Measurements from ENCODE around the gene SIMC1.

The SIMC1 gene

GRCh38 chr5:176389135-176390123, 151.2 kb downstream of the SIMC1 start:
- DNase-seq = no peak

DNA sequence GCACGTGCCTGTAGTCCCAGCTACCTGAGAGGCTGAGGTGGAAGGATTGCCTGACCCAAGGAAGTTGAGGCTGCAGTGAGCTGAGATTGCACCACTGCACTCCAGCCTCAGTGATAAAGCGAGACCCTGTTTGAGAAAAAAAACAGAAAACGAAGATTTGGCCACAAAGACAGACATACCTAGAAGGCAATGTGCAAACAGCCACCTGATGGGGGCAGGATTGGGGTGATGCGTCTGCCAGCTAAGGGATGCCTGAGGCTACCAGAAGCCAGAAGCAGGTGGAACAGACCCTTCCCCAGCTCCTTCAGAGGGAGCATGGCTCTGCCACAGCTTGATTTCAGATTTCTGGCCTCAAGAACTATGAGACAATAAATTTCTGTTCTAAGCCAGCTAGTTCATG, 153.3 kb downstream of the SIMC1 start:
- DNase-seq = no peak

- no peak for DNase-seq
Measured at GRCh38 chr5:176391999-176392398, 153.8 kb downstream of the SIMC1 start.

- DNase-seq = no peak
Measured at GRCh38 chr5:176392526-176392925, 154.3 kb downstream of the SIMC1 start.

DNA sequence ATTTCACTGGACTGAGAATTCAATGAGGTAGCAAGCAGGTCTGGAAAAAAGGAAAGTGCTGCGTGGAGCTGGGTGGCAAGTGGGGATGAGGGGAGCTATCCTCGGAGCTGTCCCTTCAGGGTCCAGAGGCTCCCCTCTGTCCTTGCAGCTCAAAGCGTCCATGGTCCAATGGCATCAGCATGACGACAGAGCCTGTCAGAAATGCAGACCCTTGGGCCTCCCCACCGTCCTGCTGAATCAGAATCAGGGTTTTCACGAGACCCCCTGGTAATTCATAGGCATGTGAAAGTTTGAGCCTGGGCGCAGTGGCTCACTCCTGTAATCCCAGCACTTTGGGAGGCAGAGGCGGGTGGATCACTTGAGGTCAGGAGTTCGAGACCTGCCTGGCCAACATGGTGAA, 155.9 kb downstream of the SIMC1 start:
- DNase-seq = no peak

GRCh38 chr5:176394881-176395675, 156.9 kb downstream of the SIMC1 start:
- no peak for DNase-seq

All from CD4-positive, alpha-beta T cell treated with Interleukin-12 subunit alpha and Interleukin-12 subunit beta, for 1 hour (primary cell).